Stimulated activated CD4-positive, alpha-beta T cell treated with anti-CD3 and anti-CD28 coated beads, Interleukin-1b, Interleukin-23, amount 100 ng/mL, for 48 hours (primary cell): Measurements from ENCODE around the gene MARK4.

Experiments used
- DNase-seq: peaks from one replicate; pipeline ENCODE4 v3.0.0-alpha.2; 2020

The MARK4 gene

DNA sequence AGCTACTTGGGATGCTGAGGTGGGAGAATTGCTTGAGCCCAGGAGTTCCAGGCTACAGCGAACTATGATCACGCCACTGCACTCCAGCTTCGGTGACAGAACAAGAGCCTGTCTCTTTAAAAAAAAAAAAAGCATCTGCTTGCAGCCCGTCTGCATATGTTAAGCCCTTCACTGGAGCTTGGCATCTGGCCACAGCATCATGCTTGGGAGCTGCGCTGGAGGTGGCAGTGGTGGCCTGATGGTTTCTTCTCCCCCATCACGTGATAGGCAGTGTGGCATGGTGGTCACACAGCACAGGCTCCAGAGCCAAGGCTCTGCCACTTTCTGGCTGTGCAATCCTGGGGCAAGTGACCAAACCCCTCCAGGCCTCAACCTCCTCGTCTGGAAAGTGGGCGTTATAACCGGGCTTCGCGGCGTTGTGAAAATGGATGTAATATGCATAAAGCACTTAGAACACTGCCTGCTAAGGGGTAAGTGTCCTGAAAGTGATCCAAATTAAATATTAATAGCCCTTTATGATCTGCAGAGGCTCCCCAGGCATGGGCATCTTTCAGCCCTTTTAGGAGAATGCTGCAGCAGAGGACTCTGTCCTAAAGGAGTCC, 24.4 kb downstream of the MARK4 start:
- no peak for DNase-seq

DNA sequence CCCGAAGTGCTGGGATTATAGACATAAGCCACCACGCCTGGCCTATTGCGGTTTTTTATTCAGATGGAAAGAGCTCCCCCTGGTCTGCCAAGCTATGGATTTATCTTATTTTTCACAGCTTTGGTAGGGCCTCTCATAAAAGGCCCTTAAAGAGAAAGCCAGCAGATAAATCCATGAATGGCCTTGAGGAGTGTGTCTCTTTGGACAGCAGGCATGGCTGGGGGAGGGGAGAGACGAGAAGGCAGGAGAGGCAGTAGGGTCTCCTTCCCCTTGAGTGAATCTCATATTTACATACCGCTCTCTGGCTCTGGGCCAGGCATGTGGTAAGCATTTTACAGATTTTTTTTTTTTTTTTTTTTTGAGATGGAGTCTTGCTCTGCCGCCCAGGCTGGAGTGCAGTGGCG, 25.2 kb downstream of the MARK4 start:
- no peak for DNase-seq

DNA sequence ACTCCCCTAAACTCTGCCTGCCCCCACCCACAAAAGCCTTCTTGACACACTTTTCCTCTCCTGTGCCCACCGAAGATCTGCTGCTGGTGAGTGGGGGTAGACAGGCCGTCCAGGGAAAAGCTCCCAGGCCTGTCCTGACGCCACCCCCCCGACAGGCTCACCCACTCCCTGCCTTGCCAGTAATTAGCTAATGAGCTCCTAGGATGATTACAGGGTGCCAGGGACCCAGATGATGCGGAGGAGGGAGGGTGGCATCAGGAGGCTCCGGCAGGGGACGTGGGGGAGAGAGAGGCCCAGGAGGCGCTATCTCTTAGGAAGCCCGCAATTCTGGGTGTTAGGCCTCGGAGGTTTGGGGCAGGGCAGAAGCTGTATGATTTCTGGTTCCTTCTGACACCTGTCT, 27.0 kb downstream of the MARK4 start:
- DNase-seq, result no peak

DNA sequence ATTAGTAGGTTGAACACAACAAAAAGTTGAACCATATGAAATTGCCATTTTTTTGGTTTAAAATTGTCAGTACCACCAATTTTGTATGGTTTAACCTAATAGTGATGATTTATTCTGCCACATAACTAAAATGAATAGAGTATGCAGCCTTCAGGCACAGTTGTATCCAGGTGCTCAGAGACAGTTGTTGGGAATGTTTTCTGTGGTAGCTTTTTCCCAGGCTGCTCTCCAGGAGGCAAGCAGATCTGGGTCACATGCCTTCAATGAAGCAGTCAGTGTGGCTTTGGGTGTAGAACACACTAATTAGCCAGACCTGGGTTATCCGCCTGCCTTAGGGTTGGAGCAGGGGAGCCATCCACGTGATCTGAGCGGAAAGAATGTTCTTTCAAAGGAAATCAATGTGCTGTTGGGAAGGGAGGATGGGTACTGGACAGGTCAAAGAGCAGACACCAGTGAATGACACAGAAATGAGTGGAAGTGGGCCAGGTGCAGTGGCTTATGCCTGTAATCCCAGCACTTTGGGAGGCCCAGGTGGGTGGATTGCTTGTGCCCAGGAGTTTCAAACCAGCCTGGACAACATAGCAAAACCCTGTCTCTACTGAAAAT, 28.6 kb downstream of the MARK4 start:
- DNase-seq, result no peak

DNA sequence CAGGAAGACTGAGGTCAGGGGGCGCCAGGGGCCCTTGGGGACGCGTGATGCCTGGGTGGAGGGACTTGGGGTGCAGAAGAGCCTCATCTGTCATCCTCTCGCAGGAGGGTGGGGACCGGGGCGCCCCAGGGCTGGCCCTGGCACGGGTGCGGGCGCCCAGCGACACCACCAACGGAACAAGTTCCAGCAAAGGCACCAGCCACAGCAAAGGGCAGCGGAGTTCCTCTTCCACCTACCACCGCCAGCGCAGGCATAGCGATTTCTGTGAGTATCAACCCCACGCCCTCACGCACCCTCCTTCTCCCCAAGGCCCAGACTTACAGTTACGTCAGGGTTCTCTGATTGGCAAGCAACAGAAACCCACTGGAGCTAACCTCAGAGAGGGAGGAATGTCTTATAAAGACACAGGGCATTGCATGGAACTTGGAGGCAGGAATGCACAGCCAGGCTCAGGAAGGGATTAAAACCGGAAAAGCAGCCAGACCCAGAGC, 29.4 kb downstream of the MARK4 start:
- DNase-seq, result no peak

DNA sequence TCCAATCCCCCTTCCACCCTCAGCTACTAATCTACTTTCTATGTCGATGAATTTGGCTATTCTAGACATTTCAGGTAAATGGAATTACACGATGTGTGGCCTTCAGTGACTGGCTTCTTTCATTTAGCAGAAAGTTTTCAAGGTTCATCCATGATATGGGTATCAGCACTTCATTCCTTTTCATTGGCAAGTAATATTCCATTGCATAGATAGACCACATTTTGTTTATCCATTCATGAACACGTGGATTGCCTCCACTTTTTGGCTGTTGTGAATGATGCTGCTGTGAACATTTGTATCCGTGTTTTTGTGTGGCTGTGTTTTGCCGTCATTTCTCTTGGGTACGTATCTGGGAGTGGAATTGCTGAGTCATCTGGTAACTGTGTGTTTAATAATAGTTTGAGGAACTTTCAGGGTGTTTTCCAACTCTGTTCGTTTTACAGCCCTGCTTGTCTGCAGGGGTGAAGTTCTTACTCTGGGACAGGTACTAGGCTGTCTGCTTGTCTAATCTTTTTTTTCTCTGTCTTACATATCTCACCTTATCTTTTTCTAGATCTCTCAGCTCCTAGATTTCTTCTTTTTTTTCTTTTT, 32.5 kb downstream of the MARK4 start:
- DNase-seq, result no peak

DNA sequence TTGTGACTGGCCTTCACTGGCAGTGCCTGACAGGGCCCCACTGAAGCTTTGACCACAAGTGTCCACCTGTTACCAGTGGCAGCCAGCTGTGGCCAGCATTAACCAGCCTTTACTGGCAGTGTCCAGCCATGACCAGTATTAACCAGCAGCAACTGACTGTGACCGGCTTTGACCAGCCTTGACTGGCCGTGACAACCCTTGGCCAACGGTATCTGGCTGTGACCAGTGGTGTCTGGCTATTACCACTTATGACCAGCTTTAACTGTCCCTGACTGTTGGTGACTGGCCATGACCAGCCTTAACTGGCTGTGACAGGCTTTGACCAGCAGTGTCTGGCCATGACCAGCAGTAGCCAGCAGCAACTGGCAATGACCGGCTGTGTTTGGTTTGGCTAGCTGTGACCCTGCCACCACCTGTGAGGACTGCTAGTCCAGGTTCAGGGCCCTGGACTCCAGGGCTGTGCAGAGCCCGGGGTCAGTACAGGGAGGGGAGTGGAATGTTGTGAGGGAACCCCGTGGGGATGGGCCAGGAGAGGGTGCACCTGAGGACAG, 39.4 kb downstream of the MARK4 start:
- DNase-seq, result no peak

DNA sequence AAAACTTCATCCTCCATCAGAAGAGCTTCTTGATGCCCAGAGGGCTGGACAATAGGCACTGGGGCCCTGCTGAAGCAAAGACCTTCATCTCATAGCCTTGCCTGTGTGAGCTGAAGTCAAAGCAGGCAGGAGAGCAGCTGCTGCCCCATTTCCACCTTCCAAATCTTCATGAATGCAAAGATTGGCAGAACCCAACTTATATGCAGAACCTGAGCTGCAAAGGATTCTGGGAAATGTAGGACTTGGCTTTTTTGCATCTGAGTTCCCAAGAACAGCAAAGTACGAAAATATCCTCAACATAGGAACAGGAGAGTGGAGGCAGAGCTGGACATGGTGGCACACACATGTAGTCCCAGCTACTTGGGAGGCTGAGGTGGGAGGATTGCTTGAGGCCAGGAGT, 40.8 kb downstream of the MARK4 start:
- no peak for DNase-seq

DNA sequence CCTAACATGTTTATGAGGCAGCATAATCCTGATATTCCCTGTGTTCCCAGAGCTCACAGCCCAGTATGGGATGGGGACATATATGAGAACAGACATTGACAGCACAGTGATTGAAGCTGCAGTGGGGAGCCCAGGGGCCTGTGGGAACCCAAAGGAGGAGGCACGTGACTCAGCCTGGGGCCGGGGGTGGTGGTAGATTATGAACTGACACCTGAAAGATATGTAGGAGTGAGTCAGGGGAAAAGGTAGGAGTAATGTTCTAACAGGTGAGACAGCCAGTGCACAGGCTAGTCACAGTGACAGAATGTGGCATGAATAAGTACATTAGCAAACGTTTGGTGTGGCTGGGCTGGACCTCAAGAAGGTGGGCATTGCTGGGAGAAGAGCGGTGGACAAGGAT, 42.6 kb downstream of the MARK4 start:
- peak; percentile 36 for DNase-seq

DNA sequence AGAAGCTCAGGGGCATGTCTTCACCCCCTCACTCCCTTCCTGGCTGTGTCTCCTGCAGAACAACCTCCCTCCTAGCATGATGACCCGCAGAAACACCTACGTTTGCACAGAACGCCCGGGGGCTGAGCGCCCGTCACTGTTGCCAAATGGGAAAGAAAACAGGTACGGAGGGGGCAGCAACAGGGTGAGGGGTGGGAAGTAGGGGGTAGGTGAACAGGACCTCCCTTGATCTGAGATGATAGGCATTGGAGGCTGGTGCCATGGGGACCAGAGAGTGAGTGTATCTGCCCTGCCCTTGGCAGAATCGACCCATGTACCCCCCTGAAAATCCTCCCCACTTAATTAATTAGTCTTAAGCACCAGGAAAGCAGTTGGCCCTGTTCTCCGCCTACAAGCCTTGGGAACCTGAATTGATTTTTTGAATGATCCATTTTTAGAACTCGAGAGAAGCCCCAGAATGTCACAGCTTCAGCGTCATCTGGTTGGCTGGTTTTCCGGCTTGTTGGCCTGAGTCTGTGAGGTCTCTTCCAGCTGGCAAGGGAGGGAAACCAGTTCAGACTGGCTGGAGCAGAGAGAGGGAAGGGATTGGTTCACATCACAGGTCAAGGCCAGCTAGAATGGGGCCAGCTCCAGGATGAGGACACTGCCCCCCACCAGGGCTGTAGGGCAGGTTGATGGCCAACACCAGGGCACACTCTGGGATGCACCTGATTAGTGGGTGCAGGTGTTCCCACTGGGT, 43.4 kb downstream of the MARK4 start:
- DNase-seq, result no peak

DNA sequence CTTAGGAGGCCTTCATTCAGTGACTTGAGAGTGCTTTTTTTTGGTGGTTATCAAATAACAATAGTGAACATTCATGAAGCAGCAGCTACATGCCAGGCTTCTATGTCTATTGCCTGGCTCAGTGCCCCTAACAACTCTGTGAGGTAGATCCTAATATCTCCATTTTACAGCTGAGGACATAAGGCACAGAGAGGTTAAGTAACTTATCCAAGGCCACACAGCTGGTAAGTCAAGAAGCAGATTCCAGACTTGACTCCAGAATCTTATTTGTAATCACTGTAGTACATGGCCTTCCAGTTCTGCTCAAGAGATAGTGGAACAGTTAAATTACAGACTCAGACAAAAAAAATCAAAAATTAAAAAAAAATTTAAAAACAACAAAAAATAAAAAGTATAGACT, 44.8 kb downstream of the MARK4 start:
- no peak for DNase-seq

DNA sequence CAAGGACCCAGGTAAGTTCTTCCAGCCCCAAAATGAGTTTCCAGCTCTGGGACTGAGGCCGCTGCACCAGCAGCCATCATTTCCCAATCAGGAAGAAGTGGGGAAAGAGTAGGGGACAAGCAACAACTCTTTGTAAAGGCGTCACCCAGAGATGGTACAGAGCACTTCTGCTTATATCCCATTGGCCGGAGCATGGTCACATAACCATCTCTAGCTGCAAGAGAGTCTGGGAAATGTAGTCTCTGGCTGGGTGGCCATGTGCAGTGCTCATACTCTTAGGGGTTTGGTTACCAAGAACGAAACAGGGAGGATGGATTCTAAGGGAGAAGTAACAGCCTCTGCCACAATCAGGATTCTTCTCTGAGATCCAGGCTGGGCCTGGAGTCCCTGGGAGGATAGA, 45.3 kb downstream of the MARK4 start:
- DNase-seq, result no peak

DNA sequence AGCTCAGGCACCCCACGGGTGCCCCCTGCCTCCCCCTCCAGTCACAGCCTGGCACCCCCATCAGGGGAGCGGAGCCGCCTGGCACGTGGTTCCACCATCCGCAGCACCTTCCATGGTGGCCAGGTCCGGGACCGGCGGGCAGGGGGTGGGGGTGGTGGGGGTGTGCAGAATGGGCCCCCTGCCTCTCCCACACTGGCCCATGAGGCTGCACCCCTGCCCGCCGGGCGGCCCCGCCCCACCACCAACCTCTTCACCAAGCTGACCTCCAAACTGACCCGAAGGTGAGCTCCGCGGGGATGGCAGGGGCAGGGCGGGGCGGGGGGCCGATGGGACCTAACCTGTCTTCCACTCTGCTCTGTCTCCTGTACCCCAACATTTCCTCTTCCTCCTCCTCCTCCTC, 46.6 kb downstream of the MARK4 start:
- DNase-seq, result no peak

DNA sequence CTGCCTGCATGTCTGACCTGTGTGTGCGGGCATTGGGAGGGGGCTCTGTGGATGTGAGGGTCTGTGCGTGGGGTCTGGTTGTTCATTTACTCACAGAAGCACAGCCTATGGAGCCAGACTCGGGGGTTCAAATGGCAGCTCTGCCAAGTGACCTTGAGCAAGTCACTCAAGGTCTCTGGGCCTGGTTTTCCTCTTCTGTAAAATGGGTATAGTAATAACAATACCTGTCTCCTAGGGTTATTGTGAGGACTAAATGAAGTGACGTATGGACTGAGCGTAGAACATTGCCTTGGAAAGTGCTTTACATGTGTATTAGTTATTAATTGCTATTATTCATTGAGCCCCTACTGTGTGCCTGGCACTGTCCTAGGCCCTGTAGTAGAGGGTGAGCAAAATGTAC, 47.2 kb downstream of the MARK4 start:
- DNase-seq, result no peak

DNA sequence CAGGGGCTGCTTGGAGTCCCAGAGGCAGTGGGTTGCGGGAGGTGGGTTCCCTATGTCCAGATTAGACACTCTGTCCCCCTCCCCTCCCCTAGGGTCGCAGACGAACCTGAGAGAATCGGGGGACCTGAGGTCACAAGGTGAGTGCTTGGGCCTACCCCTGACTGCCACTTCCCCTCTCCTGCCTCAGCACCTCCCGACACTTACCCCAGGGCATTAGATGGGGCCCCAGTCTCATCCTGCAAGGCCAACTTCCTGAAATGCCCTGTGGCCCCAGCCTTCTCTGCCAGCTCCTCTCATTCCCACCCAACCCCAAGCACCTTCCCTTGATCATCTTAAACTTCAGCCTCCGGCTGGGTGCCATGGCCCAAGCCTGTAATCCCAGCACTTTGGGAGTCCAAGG, 48.6 kb downstream of the MARK4 start:
- no peak for DNase-seq

DNA sequence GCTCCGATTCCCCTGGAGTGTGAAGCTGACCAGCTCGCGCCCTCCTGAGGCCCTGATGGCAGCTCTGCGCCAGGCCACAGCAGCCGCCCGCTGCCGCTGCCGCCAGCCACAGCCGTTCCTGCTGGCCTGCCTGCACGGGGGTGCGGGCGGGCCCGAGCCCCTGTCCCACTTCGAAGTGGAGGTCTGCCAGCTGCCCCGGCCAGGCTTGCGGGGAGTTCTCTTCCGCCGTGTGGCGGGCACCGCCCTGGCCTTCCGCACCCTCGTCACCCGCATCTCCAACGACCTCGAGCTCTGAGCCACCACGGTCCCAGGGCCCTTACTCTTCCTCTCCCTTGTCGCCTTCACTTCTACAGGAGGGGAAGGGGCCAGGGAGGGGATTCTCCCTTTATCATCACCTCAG, 51.3 kb downstream of the MARK4 start:
- DNase-seq, result no peak

DNA sequence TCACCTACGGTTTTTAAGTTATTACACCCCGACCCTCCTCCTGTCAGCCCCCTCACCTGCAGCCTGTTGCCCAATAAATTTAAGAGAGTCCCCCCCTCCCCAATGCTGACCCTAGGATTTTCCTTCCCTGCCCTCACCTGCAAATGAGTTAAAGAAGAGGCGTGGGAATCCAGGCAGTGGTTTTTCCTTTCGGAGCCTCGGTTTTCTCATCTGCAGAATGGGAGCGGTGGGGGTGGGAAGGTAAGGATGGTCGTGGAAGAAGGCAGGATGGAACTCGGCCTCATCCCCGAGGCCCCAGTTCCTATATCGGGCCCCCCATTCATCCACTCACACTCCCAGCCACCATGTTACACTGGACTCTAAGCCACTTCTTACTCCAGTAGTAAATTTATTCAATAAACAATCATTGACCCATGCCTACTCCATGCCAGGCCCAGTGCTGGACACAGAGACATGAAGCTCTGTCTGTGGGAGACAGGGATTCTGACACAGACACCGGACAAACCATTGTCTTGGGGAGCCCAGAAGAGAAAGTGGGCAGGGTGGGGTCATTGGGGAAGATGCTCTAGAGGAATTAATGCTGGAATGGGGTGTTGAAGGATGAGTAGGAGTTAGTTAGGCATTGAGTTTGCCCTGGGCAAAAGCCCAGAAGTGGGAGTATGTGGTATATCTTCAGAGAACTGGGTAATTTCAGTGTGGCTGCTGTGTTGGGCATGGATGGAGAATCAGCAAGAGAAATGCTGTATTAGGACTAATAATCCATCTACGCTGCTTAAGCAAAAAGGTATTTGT, 52.4 kb downstream of the MARK4 start:
- DNase-seq, result no peak

DNA sequence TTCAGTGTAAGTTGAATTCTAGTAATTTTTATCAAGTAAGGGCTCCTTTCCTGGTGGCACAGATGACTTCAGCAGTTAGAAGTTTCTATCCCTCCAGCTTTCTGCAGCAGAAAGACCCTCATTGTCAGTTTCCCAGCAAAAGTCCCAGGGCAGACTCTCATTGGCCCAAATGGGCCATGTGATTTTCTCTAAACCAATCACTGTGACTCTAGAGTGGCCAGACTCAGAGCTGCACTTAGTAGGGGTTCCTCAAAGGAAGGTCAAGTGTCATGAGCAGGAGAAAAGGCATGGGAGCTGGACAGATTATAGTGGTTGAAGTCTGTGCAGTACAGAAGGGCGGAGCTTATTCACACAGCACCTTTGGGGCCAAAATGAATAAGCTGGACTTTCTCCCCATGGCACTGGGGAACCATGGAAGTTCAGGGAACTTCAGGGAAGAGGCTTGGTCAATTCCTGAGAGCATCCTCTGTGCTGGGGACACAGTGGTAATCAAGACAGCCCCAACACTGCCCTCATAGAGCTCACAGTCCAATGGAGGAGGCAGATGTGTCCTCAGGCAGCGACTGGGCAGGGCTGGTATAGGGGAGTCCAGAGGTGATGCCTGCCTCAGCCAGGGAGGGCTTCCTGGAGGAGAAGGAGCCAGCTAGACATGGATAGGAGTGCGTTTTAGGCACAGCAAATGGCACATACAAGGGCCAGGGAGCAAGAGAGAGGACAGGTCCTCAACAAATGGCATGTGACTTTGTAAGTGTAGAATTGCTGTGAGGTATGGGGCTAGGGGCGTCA, 53.3 kb downstream of the MARK4 start:
- no peak for DNase-seq

DNA sequence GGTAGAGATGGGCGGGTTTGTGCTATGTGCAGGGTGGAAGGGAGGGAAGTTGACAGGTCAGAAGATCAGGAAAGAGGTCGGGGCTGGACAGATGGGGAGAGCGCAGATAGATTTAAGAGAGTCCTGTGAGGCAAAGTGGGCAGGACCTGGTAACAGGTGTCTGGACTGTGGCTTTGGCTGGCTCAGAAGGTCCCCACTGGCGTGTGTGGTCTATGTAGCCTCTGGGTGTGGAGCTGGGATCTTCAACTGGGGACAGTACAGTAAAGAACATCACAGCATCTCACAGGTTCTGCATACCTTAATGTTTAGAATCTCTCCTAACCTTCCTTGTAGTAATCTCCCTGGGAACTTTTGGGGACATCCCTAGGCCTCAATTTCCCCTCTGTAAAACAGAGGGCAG, 53.9 kb downstream of the MARK4 start:
- DNase-seq, result no peak

DNA sequence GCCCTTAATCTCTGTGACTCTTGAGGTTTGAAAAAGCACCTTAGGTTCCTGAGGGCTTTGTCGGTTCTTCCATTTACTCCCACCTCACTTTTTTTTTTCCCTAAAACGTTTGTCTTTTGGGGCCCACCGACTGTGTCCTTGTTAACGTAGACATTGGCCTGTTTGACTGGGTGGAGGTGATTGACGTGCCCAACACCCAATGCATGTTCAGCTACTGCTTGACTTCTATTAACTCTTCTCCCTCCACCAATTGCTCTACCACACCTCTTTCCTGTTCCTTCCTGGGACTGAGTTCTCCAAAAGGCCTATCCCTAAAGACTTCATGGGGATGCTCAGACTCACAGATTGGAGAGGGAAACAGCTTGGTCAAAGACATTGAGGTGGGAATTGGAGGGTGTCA, 54.4 kb downstream of the MARK4 start:
- no peak for DNase-seq

DNA sequence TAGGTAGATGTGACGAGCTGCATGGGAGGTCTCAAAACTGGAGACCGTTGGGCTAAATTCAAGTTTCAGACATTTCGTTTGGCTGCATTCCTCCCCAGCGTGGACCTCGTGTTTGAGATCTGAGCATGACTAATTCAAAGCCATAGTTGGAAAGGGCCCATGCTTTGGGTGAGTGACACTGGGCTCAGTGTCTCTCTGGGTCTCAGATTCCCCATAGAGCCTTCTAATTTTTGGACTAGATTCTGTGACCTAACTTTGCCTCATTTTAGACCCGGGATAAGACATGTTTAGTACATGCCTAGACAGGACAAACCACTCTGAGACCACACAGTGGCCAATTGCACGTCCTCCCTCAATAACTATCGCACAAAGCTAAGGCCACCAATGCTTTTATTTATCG, 55.0 kb downstream of the MARK4 start:
- DNase-seq, result no peak

DNA sequence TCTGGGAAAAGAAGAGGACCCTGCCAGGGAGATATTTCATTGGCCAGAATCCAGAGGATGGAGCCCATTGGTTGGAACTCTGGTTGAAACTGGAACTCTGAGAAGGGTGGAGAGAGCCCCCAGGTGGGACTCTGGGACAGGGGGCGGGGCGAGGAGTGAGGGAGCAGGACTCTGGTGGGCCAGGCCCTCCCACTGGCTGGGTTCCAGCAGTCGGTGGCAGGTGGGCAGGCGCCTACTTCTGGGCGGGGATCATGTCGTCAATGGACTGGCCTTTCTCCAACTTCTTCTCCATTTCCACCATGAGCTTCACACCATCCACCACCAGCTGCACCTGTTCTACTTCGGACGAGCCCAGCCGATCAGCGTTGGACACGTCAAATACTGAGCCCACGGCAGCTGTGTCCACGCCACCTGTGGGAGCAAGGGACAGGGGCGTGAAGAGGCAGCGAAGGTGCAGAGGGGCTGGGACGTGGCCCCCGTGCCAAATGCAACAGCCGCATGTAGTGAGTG, 55.5 kb downstream of the MARK4 start:
- no peak for DNase-seq
